AG04450 (cell line): ENCODE results near the gene GHRL. TPM values are rescaled to one million over a fixed set of nuclear protein-coding genes. Genes with fewer than 3 reads are reported as not detected.

ENCODE experiments used
- CTCF ChIA-PET: fragments of 300-600, 350-600 bp; formaldehyde crosslinking; extraction: SDS; loops from one replicate; lab custom pipeline; 2022; ENCODE audit warnings: antibody characterized with exemption, inconsistent platforms; lab: Charles Lee
- POLR2A ChIA-PET: fragments of 350-600 bp; formaldehyde crosslinking; extraction: SDS; loops from one replicate; lab custom pipeline; 2021; ENCODE audit warnings: antibody characterized with exemption, inconsistent platforms; lab: Yijun Ruan, JAX
- DNase-seq: peaks from one replicate; pipeline ENCODE4 v3.0.0-alpha.2; 2011; ENCODE audit warnings: low read depth, low spot score
- H3K27ac ChIP-seq: one replicate; pipeline ENCODE4 v1.5.1; 2012; ENCODE audit warnings: low read depth, low read length, control low read depth
- H3K27me3 ChIP-seq: one replicate; pipeline ENCODE4 v1.6.0; 2012; ENCODE audit warnings: low read length; ENCODE audit not compliant: control insufficient read depth, insufficient read depth
- H3K4me3 ChIP-seq: 2 replicates; pipeline ENCODE4 v1.5.1; 2011; ENCODE audit warnings: mild to moderate bottlenecking, low read depth, low read length, control low read depth
- H3K9me3 ChIP-seq: 2 replicates; pipeline ENCODE4 v1.5.1; 2012; ENCODE audit warnings: low read length; ENCODE audit not compliant: control insufficient read depth, insufficient read depth
- polyA plus RNA-seq: library from polyadenylated mRNA; depleted of rRNA; stranded (reverse); fragments of >200 nt; gene quantifications from 2 replicates; pipeline ENCODE4 v1.2.3, GENCODE V29; 2011
- TF ChIP-seq, protein P1 (sequence below): IDR thresholded peaks from 2 replicates; pipeline ENCODE4 v1.5.1; 2011; ENCODE audit warnings: low read depth, low read length, control low read depth, inconsistent platforms

Gene GHRL
- polyA plus RNA-seq, 1 experiment = not detected

GRCh38 chr3:10288575-10288960 lies 4.2 kb downstream of the GHRL start:
- DNase-seq = no peak
- Histone ChIP-seq H3K4me3 (no peak overlapping the region), H3K27me3 (no peaks in the 10 kb centered on the region), H3K27ac (no peak overlapping the region), H3K9me3 (no peaks in the 10 kb centered on the region)
- CTCF ChIA-PET = interaction anchor here (0.8 kb wide), 1 partner anchor 342 kb away, joined by 4 read pairs; no protein-coding TSS in a partner anchor
- POLR2A ChIA-PET = no interaction called here
- TF ChIP-seq, protein P1, sequence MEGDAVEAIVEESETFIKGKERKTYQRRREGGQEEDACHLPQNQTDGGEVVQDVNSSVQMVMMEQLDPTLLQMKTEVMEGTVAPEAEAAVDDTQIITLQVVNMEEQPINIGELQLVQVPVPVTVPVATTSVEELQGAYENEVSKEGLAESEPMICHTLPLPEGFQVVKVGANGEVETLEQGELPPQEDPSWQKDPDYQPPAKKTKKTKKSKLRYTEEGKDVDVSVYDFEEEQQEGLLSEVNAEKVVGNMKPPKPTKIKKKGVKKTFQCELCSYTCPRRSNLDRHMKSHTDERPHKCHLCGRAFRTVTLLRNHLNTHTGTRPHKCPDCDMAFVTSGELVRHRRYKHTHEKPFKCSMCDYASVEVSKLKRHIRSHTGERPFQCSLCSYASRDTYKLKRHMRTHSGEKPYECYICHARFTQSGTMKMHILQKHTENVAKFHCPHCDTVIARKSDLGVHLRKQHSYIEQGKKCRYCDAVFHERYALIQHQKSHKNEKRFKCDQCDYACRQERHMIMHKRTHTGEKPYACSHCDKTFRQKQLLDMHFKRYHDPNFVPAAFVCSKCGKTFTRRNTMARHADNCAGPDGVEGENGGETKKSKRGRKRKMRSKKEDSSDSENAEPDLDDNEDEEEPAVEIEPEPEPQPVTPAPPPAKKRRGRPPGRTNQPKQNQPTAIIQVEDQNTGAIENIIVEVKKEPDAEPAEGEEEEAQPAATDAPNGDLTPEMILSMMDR = no peak

GRCh38 chr3:10287936-10288574 lies 4.7 kb downstream of the GHRL start:
- ChIA-PET POLR2A (no interaction called here), CTCF (interaction anchor here (0.6 to 2.0 kb wide), 8 partner anchors 14 to 450 kb away, joined by 3 to 8 read pairs (median 4); no protein-coding TSS in a partner anchor)
- DNase-seq = no peak
- TF ChIP-seq, protein P1 = no peak
- no peaks in the 10 kb centered on the region for H3K27me3 ChIP-seq
- no peaks in the 10 kb centered on the region for H3K9me3 ChIP-seq
- no peak overlapping the region for H3K4me3 ChIP-seq
- H3K27ac ChIP-seq = no peak overlapping the region

DNA sequence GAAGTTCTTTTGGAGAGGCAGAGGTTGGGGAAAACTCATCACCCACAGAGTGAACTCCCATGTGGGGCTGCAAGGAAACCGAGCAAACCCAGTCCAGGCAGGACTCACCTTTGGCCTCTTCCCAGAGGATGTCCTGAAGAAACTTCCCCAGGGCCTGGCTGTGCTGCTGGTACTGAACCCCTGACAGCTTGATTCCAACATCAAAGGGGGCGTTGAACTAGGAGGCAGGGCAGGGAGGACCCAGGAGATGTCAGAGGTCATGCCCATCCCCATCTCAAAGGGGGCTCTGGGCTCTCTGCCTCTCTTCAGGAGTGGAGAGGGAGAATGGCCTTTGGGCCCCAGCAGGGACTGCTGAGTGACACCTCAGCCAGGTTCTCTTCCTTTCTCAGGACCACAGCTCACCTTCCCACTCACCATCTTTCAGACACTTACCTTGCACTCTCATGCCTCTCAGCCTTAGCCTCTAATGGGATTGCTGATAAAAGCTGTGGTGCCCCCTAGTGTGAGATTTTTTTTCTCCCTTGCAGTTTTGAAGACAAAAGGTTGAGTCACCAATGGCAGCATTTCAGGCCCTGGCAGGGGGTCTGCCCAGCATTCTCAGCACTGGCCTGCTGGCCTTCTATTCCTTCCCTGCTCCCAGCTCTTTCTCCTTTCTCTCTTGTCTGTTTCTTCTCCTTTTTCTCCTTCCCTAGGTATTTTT lies 6.0 kb downstream of the GHRL start:
- DNase-seq = peak; percentile 24
- Histone ChIP-seq H3K27me3 (no peaks in the 10 kb centered on the region), H3K9me3 (no peaks in the 10 kb centered on the region), H3K4me3 (no peak overlapping the region), H3K27ac (no peak overlapping the region)
- TF ChIP-seq, protein P1 = peak; percentile 57
- CTCF ChIA-PET = interaction anchor here (0.6 to 2.3 kb wide), 11 partner anchors 9 to 1210 kb away, joined by 3 to 16 read pairs (median 5); no protein-coding TSS in a partner anchor
- POLR2A ChIA-PET = no interaction called here

DNA sequence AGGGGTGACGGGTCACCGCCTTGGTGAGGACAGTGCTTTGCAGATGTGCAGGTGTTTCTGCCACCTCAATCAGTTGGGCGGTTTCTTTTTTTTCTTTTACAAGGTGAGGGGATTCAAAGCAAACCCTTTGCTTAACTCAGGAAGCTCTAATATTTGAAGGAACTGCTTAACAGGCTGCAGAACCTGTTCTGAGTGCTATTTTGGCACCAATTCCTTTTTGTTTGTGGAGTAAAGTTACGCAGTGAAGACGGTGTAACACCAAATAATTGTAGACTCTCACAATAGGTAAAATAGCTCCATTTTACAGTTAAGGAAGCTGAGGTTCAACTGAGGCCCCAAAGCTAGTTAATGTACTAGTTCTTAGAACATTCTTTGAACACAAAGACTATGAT lies 6.6 kb downstream of the GHRL start:
- Histone ChIP-seq H3K27me3 (no peaks in the 10 kb centered on the region), H3K27ac (no peak overlapping the region), H3K4me3 (no peak overlapping the region), H3K9me3 (no peaks in the 10 kb centered on the region)
- POLR2A ChIA-PET = no interaction called here
- TF ChIP-seq, protein P1 = no peak
- no peak for DNase-seq
- CTCF ChIA-PET = interaction anchor here (0.6 to 2.3 kb wide), 9 partner anchors 10 to 1210 kb away, joined by 3 to 16 read pairs (median 5); no protein-coding TSS in a partner anchor
